ENCODE data around the gene PSMD11.
A peak's percentile ranks its signal among the peaks of the same experiment; 100 is the strongest.
"Not testable (repeated sequence)": the region's sequence is repeated elsewhere in the genome, so short reads cannot be mapped to it uniquely, and the experiment has no call there.

The PSMD11 gene

GRCh38 chr17:32444301-32445073 lies at the start of gene PSMD11:
Gene PSMD11 (plus strand): TSS chr17:32444510. CDS start chr17:32444524, 14 bp downstream.
- DNase-seq (ENCODE audit: low read depth in 2 of 2, low spot score in 1 of 2) = peak; percentile 96 to 97

DNA sequence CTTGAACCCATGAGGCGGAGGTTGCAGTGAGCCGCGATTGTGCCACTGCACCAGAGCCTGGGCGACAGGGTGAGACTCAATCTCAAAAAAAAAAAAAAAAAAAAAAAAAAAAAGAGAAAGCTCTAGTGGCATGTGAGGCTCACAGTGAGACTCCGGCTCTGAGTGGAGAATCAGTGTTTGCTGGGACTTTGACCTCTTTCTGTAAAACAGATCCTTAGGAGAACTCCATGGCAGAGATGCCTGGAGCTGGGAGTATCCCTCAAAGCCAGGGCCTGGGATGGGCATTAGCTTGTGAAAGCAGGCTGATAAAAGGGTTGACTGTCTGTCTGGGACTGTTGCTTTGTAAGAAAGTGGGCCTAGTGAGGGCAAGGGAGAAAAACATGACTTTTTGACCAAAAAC lies 48.0 kb upstream of the PSMD11 start:
- DNase-seq (ENCODE audit: low read depth in 2 of 2, low spot score in 1 of 2) = no peak

- DNase-seq (ENCODE audit: low read depth in 2 of 2, low spot score in 1 of 2) = no peak
Observed at GRCh38 chr17:32398946-32399345, 45.4 kb upstream of the PSMD11 start.

DNA sequence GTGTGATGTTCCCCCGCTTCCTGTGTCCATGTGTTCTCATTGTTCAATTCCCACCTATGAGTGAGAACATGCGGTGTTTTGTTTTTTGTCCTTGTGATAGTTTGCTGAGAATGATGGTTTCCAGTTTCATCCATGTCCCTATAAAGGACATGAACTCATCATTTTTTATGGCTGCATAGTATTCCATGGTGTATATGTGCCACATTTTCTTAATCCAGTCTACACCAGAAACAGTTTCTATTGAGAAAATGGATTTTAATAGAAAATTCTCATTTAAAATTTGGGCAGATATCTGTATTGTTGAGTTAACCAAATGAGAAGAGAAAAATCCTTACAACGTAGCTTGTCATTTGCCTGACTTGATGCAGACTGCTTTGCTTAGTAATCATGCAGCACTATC lies 34.2 kb upstream of the PSMD11 start:
- DNase-seq (ENCODE audit: low read depth in 2 of 2, low spot score in 1 of 2) = not testable (repeated sequence)

GRCh38 chr17:32426894-32427293 lies 17.4 kb upstream of the PSMD11 start:
- DNase-seq (ENCODE audit: low read depth in 2 of 2, low spot score in 1 of 2) = no peak

DNA sequence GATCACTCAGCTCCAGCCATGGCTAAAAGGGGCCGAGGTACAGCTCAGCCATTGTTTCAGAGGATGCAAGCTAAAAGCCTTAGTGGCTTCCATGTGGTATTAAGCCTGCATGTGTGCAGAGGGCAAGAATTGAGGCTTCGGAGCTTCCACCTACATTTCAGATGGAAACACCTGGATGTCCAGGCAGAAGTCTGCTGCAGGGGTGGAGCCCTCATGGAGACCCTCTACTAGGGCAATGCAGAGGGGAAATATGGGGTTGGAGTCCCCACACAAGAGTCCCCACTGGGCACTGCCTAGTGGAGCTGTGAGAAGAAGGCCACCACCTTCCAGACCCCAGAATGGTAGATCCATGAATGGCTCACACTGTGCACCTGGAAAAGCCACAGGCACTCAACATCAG lies 14.7 kb upstream of the PSMD11 start:
- DNase-seq (ENCODE audit: low read depth in 2 of 2, low spot score in 1 of 2) = no peak

- no peak for DNase-seq (ENCODE audit: low read depth in 2 of 2, low spot score in 1 of 2)
Observed at GRCh38 chr17:32440722-32441121, 3.6 kb upstream of the PSMD11 start.

GRCh38 chr17:32441886-32442285 lies 2.4 kb upstream of the PSMD11 start:
- no peak for DNase-seq (ENCODE audit: low read depth in 2 of 2, low spot score in 1 of 2)

DNA sequence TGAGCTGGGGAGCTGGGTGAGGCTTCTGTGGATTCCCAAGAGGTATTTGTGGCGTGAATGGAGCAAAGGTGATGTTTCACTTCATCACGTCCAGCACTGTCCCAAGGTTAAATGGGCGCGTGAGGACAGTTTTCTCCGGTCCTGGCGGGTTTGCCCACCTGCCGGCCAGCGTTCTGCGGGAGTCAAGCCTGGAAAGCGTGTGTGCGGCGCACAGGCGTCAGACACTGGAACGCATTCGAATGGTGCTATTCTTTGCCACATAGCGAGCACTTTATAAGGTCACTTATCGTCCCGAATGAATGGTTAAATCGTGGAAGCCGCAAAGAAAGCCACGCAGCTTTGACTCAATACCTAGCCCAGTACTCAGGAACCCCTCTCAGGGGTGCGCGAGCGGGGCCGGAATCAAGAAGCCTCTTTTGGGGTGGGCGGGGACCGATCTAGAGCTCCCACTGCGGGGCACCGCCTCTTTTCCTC lies 446 bp upstream of the PSMD11 start:
- no peak for DNase-seq (ENCODE audit: low read depth in 2 of 2, low spot score in 1 of 2)

GRCh38 chr17:32445074-32445415 lies 735 bp downstream of the PSMD11 start:
- no peak for DNase-seq (ENCODE audit: low read depth in 2 of 2, low spot score in 1 of 2)

- no peak for DNase-seq (ENCODE audit: low read depth in 2 of 2, low spot score in 1 of 2)
Observed at GRCh38 chr17:32445497-32445896, 1.2 kb downstream of the PSMD11 start.

- DNase-seq (ENCODE audit: low read depth in 2 of 2, low spot score in 1 of 2) = no peak
Observed at GRCh38 chr17:32445971-32446370, 1.7 kb downstream of the PSMD11 start.

DNA sequence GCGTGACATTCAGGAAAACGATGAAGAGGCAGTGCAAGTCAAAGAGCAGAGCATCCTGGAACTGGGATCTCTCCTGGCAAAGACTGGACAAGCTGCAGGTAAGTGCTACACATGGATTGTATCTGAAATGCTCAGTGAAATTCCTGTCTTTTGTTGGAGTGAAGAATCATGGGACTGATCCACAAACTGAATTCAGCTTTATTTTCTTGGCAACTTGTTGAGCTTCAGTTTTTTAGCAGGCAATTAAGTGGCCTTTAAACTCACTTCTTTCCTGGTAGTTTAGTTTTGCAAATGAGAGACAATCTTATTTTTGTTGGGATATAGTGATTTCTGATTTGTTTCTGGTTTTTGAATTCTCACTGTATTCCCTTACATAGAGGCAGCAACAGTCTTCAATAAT lies 2.6 kb downstream of the PSMD11 start:
- DNase-seq (ENCODE audit: low read depth in 2 of 2, low spot score in 1 of 2) = no peak

- DNase-seq (ENCODE audit: low read depth in 2 of 2, low spot score in 1 of 2) = no peak
Observed at GRCh38 chr17:32449963-32450362, 5.7 kb downstream of the PSMD11 start.

DNA sequence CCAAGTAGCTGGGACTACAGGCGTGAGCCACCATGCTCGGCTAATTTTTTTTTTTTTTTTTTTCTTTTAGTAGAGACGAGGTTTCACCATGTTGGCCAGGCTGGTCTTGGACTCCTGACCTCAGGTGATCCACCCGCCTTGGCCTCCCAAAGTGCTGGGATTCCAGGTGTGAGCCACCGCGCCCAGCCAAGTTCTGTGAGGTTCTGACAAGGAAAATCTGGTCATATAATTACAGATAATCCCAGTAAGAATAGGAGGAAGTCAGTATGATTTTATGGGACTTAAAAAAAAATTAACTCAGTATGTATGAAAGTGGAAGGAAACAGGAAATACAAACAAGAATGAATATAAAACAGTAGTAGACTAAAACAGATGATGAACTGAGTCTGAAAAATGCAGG lies 6.1 kb downstream of the PSMD11 start:
- DNase-seq (ENCODE audit: low read depth in 2 of 2, low spot score in 1 of 2) = not testable (repeated sequence)

GRCh38 chr17:32451879-32452278 lies 7.6 kb downstream of the PSMD11 start:
- DNase-seq (ENCODE audit: low read depth in 2 of 2, low spot score in 1 of 2) = no peak

GRCh38 chr17:32452281-32452680 lies 8.0 kb downstream of the PSMD11 start:
- DNase-seq (ENCODE audit: low read depth in 2 of 2, low spot score in 1 of 2) = no peak

- no peak for DNase-seq (ENCODE audit: low read depth in 2 of 2, low spot score in 1 of 2)
Observed at GRCh38 chr17:32453370-32453769, 9.1 kb downstream of the PSMD11 start.

- DNase-seq (ENCODE audit: low read depth in 2 of 2, low spot score in 1 of 2) = no peak
Observed at GRCh38 chr17:32458371-32458770, 14.1 kb downstream of the PSMD11 start.

DNA sequence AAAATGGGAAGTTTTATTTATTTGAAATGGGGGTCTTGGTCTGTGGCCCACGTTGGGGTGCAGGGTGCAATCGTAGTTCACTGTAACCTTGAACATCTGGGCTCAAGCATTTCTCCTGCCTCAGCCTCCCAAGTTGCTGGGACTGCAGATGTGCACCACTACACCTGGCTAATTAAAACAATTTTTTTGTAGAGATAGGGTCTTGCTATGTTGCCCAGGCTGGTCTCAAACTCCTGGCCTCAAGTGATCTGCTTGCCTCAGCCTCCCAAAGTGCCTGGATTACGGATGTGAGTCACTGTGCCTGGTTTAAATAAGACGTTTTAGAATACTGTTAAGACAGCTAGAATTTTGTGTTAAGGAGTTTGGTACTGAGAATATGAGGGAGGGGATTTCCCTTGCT lies 15.7 kb downstream of the PSMD11 start:
- DNase-seq (ENCODE audit: low read depth in 2 of 2, low spot score in 1 of 2) = no peak

- DNase-seq (ENCODE audit: low read depth in 2 of 2, low spot score in 1 of 2) = no peak
Observed at GRCh38 chr17:32461498-32461852, 17.2 kb downstream of the PSMD11 start.

- peak in 1 of 2 donors; percentile 43 for DNase-seq (ENCODE audit: low read depth in 2 of 2, low spot score in 1 of 2)
Observed at GRCh38 chr17:32461853-32462617, 17.7 kb downstream of the PSMD11 start.

- DNase-seq (ENCODE audit: low read depth in 2 of 2, low spot score in 1 of 2) = no peak
Observed at GRCh38 chr17:32463304-32463703, 19.0 kb downstream of the PSMD11 start.
